Measurements from ENCODE around the gene LYPLAL1. TPM values are rescaled to one million over a fixed set of nuclear protein-coding genes. Genes with fewer than 3 reads are reported as not detected.

Gene LYPLAL1
- total and polyA plus RNA-seq, 9 of the 15 experiments (the other 6 are each of a cell fraction or from before 2014, with no cell fraction given), result 14.9 to 179 (median 46.3) TPM

- TF ChIP-seq CHD4 (IDR thresholded peaks at IDR 0.05; ENCODE audit: insufficient read depth, insufficient replicate concordance, low read depth, low read length, poor library complexity, severe bottlenecking) (no peak), ZNF699 (CRISPR knock-in tag; IDR thresholded peaks at IDR 0.05; ENCODE audit: insufficient replicate concordance) (no peak), GTF2E2 (tag; IDR thresholded peaks at IDR 0.05) (no peak), RBM15 (IDR thresholded peaks at IDR 0.05; ENCODE audit: insufficient read depth, low read length) (no peak), MBD1 (CRISPR knock-in tag; IDR thresholded peaks at IDR 0.05) (no peak), ZC3H11A (IDR thresholded peaks at IDR 0.05; ENCODE audit: low read depth, low read length) (no peak), BRD4 (IDR thresholded peaks at IDR 0.05) (no peak), KLF13 (tag; IDR thresholded peaks at IDR 0.05; ENCODE audit: borderline replicate concordance, low read depth) (no peak), SMAD4 (CRISPR knock-in tag; conservative IDR thresholded peaks at IDR 0.05) (no peak), PRPF4 (IDR thresholded peaks at IDR 0.05; ENCODE audit: insufficient read depth, low read depth, low read length, poor library complexity, severe bottlenecking) (no peak), LEF1 (IDR thresholded peaks at IDR 0.05) (no peak), ZNF121 (CRISPR knock-in tag; conservative IDR thresholded peaks at IDR 0.05) (no peak), HLTF (IDR thresholded peaks at IDR 0.05) (no peak), ZNF584 (CRISPR knock-in tag; IDR thresholded peaks at IDR 0.05; ENCODE audit: low read depth) (no peak), TGIF2 (CRISPR knock-in tag; IDR thresholded peaks at IDR 0.05) (no peak)
- WGBS (ENCODE audit: insufficient coverage, low coverage, missing lambda C conversion rate), result 74% methylated on average over 2 of the region's 2 CpGs
- no peak overlapping the region for H3K9ac ChIP-seq (ENCODE audit: insufficient read depth in 1 of 2, low read depth in 2 of 2, low read length in 2 of 2)
- H4K20me1 ChIP-seq (replicated peaks; ENCODE audit: control insufficient read depth, insufficient read depth, low read length), result no peaks in the 10 kb centered on the region
- POLR2A ChIA-PET, result interaction anchor here (0.7 kb wide), 1 partner anchor 1579 kb away, joined by 4 read pairs; no protein-coding TSS in a partner anchor
- no peaks in the 10 kb centered on the region for H3K4me1 ChIP-seq (replicated peaks in 1 of 2; ENCODE audit: control insufficient read depth in 2 of 2, insufficient read depth in 2 of 2, low read length in 2 of 2)
- no peaks in the 10 kb centered on the region for H3K9me1 ChIP-seq (ENCODE audit: control insufficient read depth, insufficient read depth, low read length)
- H3K4me2 ChIP-seq (ENCODE audit: insufficient read depth, low read length), result no peak overlapping the region
- no peaks in the 10 kb centered on the region for H3K79me2 ChIP-seq (ENCODE audit: control insufficient read depth, insufficient read depth, low read length)
- H3K27me3 ChIP-seq (ENCODE audit: control insufficient read depth in 2 of 2, insufficient read depth in 2 of 2, low read length in 2 of 2), result no peaks in the 10 kb centered on the region
- H3K4me3 ChIP-seq, result no peak overlapping the region
- no TSS peak for BruUV-seq (replicated peaks)
- in situ Hi-C loops (cut with MboI) (no loop called here), intact Hi-C loops (cut with micrococcal nuclease) (no loop called here)
- no peaks in the 10 kb centered on the region for H3K36me3 ChIP-seq (ENCODE audit: control insufficient read depth, insufficient read depth, low read length)
- DNase-seq (ENCODE audit: extremely low read depth in 1 of 4, low spot score in 3 of 4), result no peak
- H3K27ac ChIP-seq (ENCODE audit: extremely low read depth, low read depth, low read length), result no peak overlapping the region
- no peaks in the 10 kb centered on the region for H3K9me3 ChIP-seq (replicated peaks; ENCODE audit: control insufficient read depth, insufficient read depth, low read depth, low read length)
- H2AFZ ChIP-seq (ENCODE audit: low read depth, low read length), result no peak overlapping the region
- no peak for ATAC-seq
- no peak for FAIRE-seq
- CTCF ChIA-PET (ENCODE audit: low intra/inter-chr PET ratio), result no interaction called here
Measured at GRCh38 chr1:219239518-219239917, 65.8 kb downstream of the LYPLAL1 start.
